T-helper 2 cell treated with Interferon-gamma antibody and Interleukin-4, amounts not matched to agents 100 ng/mL and 5 ng/mL, for 36 hours (primary cell): Measurements from ENCODE around the gene GMPR2. TPM values are rescaled to one million over a fixed set of nuclear protein-coding genes. Genes with fewer than 3 reads are reported as not detected.

Experiments
- intact Hi-C: fragments of 100-400 bp; cut with micrococcal nuclease; formaldehyde crosslinking; loops from one replicate; pipeline ENCODE4 v1.15.1; 2023
- total RNA-seq: library from RNA; stranded (reverse); gene quantifications from 2 replicates; pipeline ENCODE4 v1.2.3, GENCODE V29; 2022

GMPR2 gene
- 59.8 and 60.9 TPM in 2 replicates for total RNA-seq

DNA sequence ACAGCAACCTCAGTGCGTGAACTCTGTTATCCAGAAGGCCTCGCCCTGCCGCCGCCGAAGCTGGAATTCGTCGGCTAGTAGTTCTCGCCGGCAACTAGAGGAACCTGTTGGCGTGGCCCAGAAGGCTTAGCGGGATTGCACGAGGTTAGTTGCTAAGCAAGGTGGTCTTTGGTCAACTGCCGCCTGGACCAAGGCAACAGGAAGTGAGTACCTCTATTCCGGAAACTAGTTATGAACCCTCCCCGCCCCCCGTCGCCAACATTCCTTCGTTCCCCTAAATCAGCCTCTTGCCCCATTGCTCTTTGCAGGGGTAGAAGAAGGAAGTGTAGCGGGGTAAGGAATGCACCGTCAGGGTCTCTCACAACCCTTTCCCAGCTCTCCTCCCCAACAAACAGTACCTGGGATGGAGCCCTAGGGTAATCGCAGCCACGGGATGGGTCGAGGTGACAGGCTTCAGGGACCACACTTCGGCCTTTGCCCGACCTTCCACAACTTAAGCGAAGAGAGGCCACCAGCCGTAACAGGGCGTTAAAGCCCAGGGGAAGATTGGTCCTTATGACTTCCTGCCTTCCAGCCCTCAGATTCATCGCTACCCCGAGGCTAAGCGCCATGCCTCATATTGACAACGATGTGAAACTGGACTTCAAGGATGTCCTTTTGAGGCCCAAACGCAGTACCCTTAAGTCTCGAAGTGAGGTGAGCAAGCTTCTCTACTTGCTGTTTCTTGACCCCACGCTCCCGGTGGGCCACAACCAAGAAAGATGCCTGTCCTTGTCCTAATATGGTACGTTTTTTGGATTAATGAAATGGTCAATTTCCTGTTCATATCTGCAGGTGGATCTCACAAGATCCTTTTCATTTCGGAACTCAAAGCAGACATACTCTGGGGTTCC lies at the start of gene GMPR2:
TSS of gene GMPR2 (plus strand) at position 285 of the 893 bp plus-strand sequence. CDS start at position 610, 325 bp downstream.
- intact Hi-C loops: loop anchor here (1.0 to 2.0 kb wide), 6 partner anchors 9 to 209 kb away; partner anchors contain the start of genes EMC9, IPO4, MDP1 and RABGGTA

GRCh38 chr14:24183014-24183481 lies 49.7 kb upstream of the GMPR2 start:
- intact Hi-C loops: no loop called here

DNA sequence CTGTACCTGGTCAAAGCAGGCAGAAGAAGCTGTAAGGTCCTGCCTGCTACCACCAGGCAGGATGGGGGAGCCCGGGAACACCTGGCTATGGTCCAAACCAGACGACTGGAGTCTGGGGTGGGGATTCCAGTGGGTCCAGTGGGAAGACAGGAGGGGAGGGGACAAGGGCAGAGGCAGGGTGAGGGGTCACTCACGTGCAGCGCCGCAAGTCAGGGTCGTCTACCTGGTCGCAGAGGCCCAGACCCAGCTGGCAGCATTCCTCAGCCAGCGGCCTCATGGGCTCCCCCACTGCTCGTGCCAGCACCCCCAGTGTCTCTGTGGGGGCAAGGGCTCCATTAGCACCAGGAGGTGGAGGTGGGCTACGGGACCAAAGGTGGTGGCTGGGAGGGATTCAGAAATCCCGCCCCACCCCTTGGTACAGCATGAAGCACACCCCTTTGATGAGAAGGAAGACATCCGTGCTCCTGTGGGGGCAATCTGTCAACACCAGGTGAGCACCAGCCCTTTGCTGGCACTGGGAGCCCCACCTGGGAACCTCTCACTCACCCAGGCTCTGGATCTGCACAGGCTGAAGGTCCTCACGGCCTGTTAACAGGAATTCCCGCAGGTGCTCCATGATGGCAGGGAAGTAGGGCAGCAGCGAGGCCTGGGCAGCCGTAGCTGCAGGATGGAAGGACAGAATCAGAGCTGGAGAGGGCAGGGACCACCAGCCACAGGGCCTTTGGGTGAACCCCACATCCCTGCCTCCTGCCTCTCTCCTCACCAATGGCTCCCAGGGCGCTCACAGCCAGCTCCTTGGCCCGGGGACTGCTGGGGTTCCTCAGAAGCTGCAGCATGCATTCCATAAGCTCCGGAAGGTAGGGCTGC lies 48.4 kb upstream of the GMPR2 start:
- intact Hi-C loops: no loop called here

DNA sequence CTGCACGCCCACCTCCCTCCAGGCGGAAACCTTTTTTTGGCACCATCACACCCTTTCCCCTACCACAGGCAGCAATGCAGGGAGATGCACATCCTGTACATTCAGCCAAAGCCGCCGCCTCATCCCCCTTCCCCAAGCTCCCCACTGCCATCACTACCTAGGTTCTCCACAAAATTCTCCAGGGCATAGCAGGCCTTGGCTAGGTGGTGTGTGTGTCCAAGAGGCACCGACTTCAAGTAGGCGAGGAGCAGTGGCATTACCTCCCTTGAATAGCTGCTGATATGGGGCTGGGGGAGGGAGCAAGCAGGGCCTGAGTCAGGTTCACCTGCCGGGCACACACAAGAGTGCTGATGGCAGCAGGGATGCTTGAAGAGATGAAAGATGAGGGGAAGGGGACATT lies 47.7 kb upstream of the GMPR2 start:
- intact Hi-C loops: no loop called here

GRCh38 chr14:24185741-24186140 lies 47.0 kb upstream of the GMPR2 start:
- intact Hi-C loops: no loop called here

DNA sequence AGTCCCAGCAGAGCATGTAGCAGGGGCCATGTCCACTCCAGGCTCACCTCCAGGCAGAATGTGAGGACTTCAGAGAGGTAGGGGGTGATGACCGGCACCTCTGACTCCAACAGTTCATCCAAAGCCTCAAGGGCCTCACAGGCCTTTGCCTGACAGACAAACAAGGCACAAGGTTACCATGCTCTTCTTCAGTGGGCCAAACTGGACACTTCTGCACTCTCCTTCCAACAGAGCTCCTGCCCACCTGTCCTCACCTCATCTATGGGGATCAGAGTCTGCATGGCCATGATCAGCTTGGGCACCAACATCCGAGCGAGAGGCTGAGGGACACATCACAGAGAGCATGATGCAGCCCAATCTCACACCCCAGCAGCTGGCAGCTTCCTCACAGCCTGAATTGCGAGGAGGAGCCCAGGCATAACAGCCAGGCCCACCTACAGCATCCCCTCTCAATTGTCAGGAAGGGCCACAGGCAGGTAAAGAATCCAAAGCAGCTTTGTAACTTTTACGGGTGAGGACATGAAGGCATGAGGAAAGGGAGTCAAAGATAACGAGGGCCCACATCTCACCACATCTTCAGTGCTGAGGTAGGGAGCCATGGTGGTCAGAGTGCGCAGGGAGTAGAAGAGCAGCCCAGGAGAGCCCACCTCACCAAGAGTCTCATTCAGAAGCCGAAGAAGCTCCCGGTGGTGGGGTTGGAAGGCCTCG lies 45.7 kb upstream of the GMPR2 start:
- intact Hi-C loops: no loop called here

DNA sequence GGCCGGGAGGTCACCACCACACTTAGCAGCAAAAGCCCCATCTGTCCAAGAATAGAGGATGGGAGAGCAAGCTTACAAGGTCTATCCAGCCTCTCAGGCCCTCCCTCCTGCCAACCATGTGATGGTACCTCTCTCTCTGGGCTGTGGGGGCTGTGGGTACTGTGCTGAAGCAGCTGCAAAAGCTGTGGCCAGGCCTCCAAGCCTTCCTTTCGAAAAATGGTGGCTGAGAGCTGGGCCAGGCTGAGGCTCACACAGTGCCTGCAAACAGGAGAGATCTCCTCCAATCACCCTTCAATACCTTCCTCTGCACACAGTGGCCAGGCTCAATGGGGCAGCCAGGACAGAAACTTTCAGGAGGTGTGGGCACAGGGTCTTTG lies 45.2 kb upstream of the GMPR2 start:
- intact Hi-C loops: no loop called here

- intact Hi-C loops: loop anchor here (1.0 to 2.0 kb wide), 6 partner anchors 25 to 74 kb away; partner anchors contain the start of genes CHMP4A, DCAF11, GMPR2 and IRF9
Measured at GRCh38 chr14:24188251-24189058, 44.3 kb upstream of the GMPR2 start, which contains the start of gene IPO4. TSS of gene IPO4 (minus strand) at chr14:24188816. CDS start at chr14:24188787, 29 bp downstream.

- intact Hi-C loops: loop anchor here (2.0 kb wide), 2 partner anchors 44 to 74 kb away; partner anchors contain the start of genes DCAF11, GMPR2, NEDD8 and NRL
Measured at GRCh38 chr14:24189059-24189375, 43.7 kb upstream of the GMPR2 start.

DNA sequence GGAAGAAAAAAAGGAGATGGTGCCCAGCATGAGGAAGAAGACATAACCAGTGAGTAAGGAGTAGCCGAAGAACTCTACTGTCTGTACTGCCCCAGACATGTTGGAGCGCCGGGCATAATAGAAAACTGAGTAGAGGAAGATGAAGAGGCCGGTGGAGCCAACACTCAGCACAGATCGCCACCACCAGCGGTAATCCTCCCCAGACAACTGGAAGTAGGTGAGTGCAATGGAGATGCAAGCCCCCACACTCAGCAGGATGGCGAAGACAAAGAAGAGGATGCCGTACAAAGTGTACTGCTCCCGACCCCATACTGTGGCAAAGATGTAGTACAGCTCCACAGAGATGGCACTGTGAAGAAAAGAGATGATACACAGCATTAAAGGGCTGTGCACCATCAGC lies 43.3 kb upstream of the GMPR2 start:
- intact Hi-C loops: loop anchor here (2.0 kb wide), 2 partner anchors 43 to 75 kb away; partner anchors contain the start of genes DCAF11, GMPR2, NEDD8 and NRL

- intact Hi-C loops: no loop called here
Measured at GRCh38 chr14:24190416-24190815, 42.3 kb upstream of the GMPR2 start.

DNA sequence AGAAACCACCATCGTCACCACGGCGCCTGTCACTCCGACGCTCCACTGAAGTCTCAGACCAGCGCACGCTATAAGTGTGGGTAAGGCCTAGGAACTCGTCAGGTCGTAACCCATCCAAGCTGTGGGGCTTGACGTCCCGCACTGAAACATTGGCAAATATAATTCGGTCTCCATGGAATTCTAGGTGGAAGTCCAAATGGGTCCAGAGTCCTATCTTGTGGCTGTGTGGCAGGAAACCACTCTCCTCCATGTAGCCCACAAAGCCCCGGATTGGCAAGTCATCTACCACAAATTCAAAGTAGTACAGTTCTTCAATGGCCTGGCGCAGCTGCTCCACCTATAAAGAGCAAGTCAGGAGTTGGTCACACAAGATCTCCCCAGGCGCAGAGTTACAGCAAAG lies 39.8 kb upstream of the GMPR2 start:
- intact Hi-C loops: no loop called here

DNA sequence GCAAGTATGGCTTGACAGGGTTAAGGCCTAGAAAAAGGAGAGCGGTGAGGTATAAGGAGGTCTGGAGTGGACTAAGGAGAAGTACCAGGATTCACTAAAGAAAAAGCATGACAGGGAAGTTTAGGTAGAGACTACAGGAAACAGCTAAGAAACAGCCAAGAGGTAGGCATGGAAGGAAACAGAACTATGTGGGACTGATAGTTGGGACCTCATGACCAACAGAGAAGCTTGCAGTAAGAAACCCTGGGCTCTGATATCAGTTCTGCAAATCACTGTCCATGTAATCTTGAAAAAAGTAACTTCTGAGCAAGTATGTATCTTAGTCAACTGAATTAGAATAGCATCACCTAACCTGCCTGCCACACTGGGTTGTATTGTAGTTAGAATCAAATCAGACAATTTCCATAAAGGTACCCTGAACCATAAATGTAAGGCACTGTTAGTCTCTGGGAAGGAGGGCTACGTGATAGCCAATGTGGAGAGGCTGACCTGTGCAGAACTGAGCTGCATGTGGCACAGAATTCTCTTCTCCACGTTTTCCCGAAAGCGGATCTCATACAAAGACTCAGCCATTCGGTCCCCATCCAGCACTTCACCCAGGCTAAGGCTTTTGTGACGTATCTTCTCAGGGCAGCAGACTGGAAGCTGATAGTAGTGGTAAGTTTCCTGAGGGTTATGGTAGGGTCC lies 38.4 kb upstream of the GMPR2 start:
- intact Hi-C loops: no loop called here

DNA sequence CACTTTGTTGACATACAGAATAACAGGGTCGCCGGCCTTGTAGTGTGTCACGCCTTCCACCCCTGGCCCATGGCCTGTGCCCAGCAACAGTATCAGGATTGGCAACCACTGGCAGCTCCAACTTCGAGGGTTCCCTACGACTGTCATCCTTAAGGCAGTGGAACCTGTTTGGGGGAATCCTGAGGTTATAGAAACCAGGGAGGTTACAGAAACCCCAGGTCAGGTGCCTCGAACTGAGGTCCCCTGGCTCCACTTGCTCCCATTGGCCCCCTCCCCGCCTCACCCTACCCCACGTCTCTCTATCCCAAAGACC lies 37.9 kb upstream of the GMPR2 start:
- intact Hi-C loops: loop anchor here (1.0 to 5.0 kb wide), 3 partner anchors 18 to 247 kb away; partner anchors contain the start of genes CHMP4A, RABGGTA and SDR39U1

DNA sequence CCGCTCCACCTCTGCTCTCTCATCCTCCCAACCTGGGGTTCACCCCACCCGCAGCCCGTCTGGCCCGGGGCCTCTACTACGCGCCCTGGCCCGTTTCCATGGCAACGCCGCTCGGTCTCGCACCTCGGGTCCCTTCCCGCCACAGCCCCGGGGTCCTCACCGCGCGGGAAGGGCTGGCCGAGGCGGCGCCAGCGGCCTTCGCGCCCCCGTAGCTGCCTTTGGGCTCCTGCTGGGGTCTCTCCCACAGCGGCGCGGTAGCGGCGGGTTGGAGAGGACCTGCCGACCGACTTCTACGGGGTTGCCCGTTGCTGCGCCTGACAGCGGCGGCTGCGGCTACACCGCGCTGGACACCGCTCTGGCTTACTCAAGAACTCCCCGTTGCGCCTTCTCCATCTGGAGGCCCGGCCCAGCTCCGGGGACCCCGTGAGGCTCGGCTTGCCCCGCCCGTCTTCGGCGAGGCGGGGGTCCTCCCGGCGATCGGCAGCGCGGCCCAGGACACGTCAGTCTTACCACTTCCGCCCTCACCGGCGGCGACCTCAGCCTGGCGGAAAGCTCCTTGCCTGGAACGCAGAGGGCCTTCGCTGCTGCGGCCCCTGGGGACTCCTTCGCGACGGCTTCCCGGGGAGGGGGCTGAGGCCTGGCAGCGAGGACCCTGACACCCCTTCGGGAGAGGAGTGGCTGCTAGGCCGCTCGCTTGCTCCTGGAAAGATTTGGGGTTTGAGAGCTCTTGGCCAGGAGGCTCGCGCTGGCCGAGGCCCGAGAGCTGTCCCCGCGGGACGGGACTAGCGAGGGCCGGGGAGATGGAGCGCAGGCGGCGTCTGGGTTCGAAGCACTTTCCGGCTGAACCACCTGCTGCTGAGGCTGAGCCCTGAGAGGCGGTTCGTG lies 37.3 kb upstream of the GMPR2 start, which contains the start of gene TM9SF1:
TSS of gene TM9SF1 (minus strand) at position 256 of the 885 bp plus-strand sequence. CDS start 422 bp downstream, outside the sequence.
- intact Hi-C loops: loop anchor here (1.0 to 5.0 kb wide), 3 partner anchors 18 to 247 kb away; partner anchors contain the start of genes CHMP4A, RABGGTA and SDR39U1

DNA sequence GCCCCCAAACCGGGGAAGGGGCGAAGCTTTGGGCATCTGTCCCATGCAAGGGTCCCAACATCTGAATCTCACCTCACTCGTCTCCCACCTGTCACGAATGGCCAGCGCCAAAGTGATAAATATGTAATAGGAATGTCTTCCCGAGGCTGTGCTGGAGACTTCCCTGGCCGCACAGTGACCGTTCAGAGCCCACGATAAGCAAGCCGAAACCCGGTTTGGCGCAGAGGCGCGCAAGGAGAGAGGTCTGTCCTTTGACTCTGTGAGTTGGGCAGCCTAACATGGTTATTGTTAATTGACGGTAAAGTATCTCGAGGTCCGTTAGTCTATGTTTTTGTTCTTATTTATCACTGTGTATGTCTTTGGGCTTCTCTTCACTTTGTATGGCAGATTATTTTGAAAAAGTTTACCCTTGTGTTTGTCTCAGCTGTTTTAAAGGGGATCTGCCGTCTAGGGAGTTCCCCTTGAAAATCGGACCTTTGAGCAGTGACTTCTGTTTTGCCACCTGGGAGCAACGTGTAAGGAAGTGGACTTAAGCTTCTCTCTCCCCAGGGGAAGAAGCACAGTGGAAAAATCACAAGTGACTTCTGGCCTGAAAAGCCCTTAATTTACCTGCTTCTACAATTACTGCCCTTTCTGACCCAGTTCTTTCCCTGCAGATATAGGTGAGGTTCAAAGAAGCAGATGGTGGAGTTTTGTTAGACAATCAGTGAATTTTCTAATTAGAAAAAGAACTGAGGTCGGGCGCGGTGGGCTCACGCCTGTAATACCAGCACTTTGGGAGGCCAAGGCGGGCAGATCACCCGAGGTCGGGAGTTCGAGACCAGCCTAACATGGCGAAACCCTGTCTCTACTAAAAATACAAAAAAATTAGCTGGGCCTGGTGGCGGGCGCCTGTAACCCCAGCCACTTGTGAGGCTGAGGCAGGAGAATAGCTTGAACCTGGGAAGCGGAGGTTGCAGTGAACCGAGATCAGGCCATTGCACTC lies 36.4 kb upstream of the GMPR2 start:
- intact Hi-C loops: loop anchor here (5.0 kb wide), 1 partner anchor 246 kb away; the partner anchor contains the start of gene SDR39U1

DNA sequence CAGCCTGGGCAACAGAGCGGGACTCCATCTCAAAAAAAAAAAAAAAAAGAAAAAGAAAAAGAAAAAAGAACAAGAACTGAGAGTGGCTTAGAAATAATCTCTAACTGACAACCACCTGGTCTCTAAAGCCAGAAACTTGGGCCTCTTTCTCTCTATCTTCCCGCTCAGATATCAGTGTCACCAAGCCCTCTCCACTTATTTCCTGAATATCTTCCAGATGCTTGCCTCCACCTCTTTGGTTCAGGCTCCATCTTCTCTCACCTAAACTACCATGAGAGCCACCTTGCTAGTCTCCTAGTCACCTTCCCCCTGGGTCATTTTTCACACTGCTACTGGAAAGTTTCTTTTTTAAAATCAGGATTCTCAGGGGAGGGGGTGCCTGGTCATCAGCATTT lies 35.7 kb upstream of the GMPR2 start:
- intact Hi-C loops: loop anchor here (5.0 kb wide), 1 partner anchor 245 kb away; the partner anchor contains the start of gene SDR39U1
